HG03575 (cell line): ENCODE measurements around the gene ZNRF3.
"Not testable (repeated sequence)": the region's sequence is repeated elsewhere in the genome, so short reads cannot be mapped to it uniquely, and the experiment has no call there.

ENCODE experiments used
- ATAC-seq: cut with Tn5 transposase; IDR thresholded peaks from one replicate; pipeline ENCODE4 v1.9.1; 2021; ENCODE audit not compliant: unreplicated experiment, insufficient number of reproducible peaks, low FRiP score; ENCODE audit errors: extremely low read depth

The ZNRF3 gene

DNA sequence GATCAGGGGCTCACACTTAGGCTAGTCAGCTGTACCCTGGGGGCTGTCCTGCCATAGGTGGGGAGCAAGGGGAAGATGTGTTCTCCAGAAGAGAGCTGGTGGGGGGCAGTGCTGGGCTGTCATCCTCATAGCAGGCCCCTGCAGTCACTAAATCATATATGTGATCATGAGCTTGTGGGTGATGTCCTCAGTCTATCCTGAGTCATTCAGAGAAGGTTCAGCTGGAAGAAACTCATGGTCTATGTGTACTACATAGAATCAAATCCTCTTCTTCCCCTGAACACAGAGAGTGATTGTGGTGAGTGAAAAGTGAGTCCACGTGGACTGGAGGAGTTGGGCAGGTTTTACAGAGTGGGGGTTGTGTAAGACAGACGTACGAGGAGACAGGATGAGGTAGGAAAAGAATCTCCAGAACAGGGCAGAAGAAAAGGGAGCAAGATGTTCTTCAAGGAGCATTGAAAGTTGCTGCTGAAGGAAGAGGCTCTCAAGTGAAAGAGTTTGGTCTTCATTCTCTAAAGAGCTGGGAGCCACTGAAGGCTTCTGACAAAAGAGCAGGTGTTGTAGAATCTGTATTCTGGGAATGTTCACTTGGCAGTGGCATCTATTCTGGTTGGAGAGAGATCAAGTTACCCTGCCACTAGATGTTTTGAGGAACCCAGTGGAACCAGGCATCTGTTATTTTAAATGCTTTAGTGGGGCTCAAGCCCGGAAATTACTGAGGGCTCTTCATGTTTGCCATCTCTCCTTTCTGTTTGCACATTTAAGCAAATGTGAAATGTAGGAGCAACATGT lies 109.4 kb downstream of the ZNRF3 start:
- no peak for ATAC-seq

DNA sequence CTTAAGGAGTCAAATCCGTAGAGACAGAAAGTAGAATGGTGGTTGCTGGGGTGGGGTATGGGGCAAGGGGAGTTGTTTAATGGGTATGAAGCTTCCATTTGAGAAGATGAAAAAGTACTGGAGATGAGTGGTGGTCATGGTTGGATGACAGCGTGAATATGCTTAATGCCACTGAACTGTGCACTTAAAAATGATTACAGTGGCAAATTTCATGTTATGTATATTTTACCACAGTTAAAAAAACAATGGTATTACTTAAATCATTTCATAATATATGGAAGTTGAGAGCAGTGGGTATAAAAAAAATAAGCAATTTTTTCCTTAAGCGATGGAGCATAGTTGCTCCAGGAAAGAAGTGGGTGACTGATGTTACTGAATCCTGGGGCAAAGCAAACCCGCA lies 111.2 kb downstream of the ZNRF3 start:
- no peak for ATAC-seq

DNA sequence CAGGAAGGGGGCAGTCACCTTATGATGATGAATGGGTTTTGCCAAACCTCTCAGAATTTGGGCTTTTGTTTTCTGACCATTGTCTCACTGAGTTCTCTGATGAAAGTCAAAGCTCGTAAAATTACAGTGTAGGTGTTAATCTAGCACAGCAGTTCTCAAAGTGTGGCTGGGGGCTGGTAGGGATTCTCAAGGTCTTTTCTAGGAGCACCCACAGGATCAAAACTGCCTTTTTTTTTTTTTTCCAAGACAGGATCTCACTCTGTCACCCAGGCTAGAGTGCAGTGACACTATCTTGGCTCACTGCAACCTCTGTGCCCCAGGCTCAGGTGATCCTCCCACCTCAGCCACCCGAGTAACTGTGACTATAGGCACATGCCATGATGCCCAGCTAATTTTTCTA lies 112.2 kb downstream of the ZNRF3 start:
- ATAC-seq: no peak

DNA sequence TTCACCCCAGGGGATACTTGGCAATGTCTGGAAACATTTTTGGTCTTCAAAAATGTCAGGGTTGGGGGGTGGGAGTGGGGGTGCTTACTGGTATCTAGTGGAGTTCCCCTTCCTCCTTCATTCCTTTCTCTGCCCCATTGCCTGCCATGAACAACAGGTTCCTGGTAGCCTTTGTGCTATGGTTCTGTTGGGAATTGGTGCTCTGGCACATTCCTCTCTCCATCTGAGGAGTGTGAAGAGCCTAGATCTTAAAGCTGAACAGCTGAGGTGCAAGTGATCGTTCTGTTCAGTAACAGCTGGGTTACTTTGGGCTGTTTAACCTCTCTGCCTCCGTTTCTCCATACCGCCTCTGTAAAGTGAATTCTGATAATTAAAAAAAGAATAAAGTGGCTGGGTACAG lies 114.0 kb downstream of the ZNRF3 start:
- ATAC-seq: no peak

DNA sequence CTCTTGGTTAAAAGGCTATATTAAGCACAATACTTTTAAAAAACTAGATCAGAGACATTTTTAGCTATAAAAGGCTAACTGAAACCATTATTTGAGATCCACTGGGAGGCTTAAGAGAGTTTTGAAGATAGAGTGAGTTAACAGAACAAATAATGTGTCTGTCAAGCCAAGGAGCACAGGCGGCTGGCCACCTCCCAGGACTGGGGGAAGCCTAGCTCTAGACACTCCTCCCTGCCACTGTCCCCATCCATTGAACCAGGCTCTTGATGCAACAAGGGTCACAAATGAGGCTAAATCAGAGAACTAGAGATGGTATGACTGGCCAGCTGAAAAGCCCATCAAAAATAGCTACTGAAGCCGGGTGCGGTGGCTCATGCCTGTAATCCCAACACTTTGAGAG lies 115.3 kb downstream of the ZNRF3 start:
- ATAC-seq: no peak

DNA sequence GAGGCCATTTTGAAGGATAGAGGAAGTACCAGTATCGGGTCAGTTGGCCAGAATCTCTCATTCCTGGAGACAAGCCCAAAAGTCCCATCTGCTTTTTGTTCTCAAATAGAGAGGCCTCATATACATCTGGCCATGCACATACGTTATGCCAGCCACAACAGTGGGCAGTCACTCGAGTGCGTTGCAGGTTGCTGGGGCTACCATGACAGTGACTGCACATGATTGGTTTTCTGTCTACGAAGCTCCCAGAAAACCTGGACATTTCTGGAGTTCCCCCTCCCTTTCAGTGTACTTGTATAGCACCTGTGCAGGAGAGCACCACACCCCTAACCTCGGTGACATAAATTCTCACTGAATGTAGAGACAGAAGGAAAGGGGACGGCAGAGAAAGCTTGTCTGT lies 116.1 kb downstream of the ZNRF3 start:
- no peak for ATAC-seq

DNA sequence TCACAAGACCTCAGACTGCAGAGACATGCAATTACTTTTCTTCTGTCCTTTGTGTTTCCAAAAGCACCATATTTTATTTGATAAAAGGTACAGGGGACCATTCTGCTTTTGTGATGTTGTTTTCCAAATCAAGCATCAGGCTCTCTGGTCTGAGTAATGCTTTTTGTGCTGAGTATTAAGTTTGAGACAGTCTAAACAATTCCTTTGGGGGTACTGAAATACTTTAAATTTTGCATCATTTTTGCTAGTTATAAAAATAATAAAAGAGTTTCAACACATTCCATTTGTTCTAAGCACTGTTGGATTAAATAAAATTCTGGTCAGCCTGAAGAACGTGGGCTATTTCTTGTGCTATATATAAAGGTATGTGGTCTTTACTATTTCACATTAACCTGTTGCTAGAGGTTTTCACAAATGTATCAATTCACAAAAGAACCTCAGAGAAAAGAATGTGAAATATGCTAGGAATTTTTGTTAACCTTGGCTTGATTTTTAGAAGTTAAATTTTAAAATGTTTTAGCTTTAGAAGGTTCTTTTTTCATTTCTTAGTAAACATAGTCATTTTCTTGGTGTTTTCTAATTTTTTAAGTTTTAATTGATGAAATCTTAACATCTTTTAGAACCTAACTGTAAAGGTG lies 116.7 kb downstream of the ZNRF3 start:
- ATAC-seq: no peak

DNA sequence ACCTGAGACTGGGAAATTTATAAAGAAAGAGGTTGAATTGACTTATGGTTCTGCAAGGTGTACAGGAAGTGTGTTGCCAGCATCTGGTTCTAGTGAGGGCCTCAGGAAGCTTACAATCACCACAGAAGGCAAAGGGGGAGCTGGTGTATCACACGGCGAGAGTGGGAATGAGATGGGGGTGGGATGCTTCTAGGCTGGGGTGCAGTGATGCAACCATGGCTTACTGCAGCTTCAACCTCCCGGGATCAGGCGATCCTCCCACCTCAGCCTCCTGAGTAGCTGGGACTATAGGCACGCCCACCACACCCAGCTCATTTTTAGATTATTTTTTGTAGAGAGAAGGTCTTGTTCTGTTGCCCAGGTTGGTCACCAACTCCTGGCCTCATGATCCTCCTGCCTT lies 117.3 kb downstream of the ZNRF3 start:
- ATAC-seq: no peak

DNA sequence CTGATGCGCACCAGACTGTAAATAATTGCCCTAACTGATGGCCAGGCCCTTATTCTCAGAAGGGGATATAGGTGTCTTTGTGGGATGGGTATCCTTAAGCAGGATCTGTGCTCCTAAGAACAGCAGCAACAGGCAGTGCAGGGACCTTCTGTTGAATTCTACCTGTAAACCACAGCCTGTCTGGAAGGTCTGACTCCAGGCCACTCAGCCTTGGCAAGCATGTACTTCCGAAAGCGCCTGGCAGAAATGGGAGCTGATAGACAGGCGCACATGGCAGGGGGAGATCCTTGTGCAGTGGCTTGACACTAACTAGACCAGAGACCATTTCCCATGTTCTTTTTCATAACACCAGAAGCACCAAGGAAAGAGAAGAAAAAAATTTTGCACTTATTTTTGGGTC lies 119.2 kb downstream of the ZNRF3 start:
- no peak for ATAC-seq

DNA sequence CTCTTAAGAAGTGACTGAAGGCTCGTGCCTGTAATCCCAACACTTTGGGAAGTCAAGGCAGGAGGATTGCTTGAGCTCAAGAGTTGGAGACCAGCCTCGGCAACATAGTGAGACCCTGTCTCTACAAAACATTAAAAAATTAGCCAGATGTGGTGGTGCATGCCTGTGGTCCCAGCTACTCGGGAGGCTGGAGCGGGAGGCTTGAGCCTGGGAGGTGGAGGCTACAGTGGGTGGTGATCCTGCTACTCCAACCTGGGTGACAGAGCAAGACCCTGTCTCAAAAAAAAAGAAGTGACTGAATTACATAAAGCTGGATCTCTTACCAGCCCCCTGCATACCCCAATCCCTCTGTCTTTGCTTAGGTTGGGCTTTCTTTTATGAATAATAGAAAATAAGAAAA lies 120.2 kb downstream of the ZNRF3 start:
- no peak for ATAC-seq

DNA sequence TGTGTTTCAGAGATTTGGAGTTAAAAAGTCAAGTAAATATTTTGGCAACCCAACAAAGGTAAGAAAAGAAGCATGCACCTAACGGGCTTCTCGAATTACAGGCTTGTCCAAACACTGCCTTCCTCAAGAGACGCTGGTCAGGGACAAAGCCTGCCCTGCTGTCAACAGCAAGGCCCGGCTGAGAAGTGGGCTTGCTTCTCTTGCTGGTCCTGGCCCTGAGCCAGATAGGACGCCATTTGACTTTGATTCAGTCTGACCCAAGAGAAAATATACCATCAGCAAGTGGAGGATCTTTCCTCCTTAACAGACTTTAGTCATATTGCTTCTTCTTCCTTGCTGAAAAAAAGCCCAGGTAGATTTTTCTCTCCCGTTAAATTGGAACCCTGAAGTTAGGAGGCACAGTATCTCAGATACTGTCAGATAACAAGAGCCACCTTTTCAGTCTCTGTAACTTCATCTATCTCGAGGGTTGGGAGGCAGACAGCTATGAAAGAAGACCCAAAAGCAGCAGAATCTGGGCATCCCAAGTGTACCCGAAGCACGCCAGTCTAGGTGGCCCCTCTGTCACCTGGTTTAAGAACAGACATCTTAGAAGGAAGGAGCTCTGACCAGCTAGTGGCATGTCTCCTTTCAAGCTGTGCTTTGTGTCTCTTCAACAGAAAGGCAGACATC lies 120.7 kb downstream of the ZNRF3 start:
- ATAC-seq: no peak

DNA sequence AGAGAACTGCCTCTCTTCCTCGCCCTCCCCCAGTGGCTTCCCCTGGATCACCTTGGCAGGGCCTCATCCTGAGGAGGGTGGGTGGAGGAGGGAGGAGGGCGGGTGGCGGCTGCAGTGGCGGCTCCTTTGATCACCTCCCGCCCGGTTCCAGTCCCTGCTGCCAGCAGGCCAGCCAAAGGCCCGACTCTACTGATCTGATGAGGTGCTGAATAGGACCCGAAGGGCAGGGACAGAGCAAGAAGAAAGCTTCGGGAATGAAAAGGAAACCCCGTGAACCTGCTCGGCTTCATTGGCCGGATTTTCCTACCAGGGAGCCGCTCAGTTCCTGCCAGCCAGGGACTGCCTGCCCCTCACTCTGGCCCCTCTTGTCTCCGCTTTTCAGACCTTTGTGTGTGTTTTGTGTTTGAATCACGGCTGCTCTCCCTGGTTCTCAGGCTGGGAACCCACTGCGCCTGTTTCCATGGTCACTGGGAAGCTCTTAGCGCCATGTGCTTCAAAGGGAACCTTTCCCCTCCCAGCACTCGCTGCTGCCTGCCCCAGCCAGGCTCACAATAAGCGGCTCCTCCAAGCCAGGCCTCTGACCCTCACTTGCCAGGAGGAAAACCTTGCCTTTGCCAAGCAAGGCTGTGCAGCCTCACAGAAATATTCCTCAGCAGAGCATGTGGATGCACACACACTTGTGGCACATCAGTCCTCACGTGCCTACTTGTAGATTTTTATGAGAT lies 121.4 kb downstream of the ZNRF3 start:
- ATAC-seq: no peak

DNA sequence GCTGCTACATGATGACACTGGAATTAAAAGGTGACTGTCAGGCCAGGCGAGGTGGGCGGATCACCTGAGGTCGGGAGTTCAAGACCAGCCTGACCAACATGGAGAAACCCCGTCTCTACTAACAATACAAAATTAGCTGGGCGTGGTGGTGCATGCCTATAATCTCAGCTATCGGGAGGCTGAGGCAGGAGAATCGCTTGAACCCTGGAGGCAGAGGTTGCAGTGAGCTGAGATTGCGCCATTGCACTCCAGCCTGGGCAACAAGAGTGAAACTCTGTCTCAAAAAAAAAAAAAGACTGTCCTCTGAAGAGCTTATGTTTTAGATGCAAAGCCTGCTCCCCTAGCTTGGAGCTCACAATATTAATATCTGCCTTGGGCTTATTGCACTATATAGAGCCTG lies 122.4 kb downstream of the ZNRF3 start:
- not testable (repeated sequence) for ATAC-seq

DNA sequence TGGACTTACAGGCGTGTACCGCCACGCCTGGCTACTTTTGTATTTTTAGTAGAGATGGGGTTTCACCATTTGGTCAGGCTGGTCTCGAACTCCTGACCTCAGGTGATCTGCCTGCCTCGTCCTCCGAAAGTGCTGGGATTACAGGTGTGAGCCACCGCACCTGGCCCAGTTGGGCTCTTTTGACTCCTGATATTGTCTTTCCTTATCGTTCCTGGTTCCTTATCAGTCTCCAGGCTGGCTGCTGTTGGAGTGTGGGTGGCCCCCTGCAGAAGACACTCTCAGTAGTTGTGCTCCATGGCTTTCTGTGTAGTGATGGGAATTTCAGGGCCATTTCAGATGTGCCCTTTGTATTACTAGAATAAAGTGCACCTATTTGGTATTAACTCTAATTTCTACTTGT lies 123.0 kb downstream of the ZNRF3 start:
- ATAC-seq: no peak

DNA sequence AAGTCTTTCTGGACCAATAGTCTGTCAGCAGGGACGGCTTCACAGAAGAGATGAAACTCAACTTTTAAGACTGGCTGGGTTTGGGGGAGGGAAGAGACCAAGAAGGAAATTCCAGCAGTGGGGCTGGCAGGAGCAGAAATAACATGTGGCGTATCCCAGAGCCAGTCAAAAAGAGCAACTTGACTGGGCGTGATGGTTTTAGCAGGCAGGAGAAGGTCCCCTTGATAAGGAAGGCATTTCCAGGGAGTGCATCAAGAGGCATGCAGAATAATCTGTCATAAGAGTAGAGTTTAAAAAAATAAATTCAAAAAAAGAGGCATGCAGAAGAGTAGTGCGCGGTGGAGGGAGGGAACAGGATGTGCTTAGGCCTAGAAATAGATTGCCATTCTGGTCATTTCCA lies 125.8 kb downstream of the ZNRF3 start:
- no peak for ATAC-seq

DNA sequence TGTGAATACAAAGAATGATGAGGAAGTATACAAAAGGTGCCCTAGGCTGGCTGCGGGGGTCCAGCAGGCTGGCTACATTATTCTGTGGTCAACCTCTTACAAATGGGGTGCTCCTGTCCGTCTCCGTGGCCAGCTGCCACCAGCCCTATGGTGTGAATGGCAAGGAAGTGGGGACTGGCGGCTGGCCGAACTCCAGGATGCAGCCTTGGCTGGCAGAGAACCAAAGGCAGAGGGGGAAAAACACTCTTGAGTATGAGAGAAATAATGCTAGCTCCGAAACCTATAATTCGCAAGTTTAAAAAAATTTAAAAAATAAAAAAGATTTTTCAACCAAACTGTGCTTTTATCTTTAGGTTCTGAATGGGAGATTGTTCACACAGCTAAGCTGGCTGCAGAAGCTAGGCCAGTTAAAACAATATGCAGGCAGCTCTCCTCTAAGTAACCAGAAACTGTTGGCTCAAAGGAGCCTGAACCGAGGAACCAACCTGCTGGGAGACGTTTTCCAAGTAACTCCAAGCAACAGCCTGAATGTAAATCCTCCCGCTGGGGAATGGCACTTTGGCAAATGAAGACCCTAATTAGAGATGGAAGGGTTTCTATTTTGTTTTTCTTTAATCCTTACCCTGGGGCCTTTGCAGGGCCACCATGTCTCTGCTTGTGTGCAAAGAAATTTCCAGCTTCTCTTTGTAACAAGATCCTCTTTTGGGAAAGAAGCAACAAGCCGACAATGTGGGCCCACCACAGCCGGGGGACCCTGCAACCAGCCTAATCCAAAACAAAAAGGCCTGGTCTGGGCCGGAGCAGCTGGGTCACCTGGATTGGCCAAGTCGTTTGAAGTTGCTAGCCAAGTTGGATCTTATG lies 128.1 kb downstream of the ZNRF3 start:
- ATAC-seq: no peak

DNA sequence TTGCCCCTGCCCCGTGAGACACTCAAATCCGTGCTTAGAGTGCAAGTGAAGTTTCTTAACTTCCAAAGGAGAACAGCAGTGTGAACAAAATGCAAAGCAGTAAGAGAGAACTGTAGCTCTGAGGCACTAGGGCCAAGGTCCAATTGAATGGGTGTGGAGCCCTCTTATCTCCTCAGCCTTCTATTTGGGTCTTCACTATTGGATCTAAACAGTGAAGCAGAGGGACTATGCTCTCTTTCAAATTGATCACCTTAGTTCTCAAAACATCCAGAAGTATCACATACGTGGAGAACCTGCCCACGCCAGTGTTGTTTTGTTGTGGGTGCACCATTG lies 128.7 kb downstream of the ZNRF3 start:
- no peak for ATAC-seq

DNA sequence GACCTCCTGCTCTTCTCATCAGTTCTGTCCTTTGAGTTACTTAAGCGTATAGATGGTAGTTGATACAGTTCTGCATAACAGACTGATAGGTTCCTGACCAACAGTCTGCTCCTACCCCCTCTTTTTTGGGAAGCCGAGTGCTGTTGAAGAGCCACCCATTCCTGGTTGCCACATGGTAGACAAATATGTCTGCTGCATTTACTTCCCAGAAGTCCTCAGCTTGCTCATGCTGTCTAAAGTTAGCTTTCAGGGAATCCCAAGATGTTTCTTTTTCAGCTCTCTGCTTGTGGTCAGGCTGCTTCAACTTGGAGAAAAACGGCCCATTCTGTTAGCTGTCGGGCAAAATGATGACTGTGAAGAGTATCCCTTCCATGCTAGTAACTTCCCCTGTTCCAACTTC lies 129.6 kb downstream of the ZNRF3 start:
- no peak for ATAC-seq

DNA sequence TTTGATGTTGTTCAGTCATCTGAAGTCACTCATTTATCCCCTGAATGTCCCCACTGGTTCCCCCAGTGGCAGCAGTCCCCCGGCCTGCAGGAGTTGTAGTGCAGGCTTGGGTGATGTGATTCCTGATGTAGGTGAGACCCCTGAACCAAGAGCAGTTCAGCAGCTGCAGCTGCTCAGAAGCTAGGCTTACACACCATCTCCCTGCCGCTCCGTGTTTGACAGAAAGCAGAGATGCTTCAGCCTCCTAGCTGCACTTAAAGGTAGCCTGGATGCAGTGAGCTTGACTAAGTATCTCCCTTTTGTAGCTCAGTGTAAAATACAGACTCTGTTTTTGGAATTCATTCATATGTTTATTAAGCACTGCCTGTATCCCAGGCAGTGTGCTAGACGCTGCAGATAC lies 130.9 kb downstream of the ZNRF3 start:
- no peak for ATAC-seq
